SHP77 (cell line): Measurements from ENCODE around the gene UBAP1.
"Not testable (repeated sequence)": the region's sequence is repeated elsewhere in the genome, so short reads cannot be mapped to it uniquely, and the experiment has no call there.

Experiments
- DNase-seq, 2 experiments: peaks; one replicate each; lab custom pipeline; 2025; lab: John Stamatoyannopoulos, UW

The UBAP1 gene

DNA sequence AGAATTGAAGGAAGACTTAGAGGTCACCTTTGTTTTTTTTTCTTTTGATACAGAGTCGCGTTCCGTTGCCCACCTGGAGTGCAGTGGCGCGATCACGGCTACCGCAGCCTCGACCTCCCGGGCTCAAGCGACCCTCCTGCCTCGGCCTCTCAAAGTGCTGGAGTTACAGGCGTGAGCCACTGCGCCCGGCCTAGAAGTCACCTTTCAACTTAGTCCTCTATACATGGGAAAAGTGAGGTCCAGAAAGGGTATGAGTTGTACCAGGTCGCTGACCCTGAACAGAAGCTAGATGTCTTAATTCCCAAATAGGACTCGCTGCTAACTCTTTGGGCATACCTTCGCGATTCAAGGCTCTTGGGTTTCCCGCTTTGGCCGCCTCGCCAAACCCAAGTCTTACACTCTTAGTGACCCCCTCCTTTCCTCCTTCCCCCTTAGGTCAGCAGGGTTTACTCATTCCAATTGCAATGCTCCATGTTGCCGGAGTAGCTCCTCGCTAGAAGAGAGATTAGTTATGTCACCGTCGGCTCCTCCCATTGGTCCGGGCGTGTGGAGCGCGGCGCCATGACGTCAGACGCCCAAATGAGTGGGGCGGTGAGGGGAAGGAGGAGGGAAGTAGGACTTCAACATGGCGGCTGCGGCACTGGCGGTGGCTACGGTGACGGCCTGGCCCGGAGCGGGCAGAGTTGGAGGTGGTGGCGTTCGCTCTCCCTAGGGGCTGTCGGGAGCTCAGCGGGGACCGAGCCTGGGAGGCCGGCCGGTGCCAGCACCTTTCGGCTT, at the start of gene UBAP1:
Gene UBAP1 (plus strand): TSS at position 608 of the 777 bp plus-strand sequence. CDS start 41,872 bp downstream, outside the sequence.
- peak; percentile 86 to 87 for DNase-seq

GRCh38 chr9:34131571-34131970, 47.3 kb upstream of the UBAP1 start:
- no peak for DNase-seq

DNA sequence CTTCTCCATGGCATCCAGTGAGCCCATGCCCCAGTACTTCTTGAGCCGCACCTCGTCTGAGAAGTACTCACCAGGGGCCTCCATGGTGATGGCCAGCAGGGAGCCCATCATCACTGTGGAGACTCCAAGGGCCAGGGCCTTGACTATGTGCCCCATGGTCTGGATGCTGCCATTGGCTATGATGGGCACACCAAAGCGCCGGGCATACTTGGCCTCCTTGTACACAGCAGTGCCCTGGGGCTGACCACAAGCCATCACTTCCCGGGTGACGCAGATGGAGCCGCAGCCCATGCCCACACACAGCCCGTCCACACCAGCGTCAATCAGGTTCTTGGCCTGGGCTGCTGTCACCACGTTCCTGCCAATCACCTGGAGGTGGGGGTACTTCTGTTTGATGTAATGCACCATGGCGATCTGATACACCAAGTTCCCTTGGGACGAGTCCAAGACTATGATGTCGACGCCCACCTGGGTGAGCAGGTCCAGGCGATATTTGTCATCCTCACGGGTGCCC, 45.4 kb upstream of the UBAP1 start:
- DNase-seq = no peak

DNA sequence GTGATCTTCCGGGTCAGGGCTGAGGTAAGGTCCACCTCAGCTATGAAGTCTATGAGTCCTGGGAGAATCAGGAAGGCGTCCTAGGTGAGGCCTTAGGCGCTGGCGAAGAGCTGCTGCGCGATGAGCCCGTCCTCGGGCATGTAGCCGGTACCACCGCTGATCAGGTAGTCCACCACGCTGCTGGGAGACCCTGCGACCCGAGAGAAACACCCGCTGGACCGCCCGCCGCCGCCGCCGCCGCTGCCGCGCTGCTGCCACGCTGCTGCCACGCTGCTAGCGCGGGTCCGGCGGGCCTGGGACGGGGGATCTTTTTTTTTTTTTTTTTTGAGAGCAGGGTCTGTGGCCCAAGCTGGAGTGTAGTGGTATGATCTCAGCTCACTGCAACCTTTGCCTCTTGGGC, 44.3 kb upstream of the UBAP1 start:
- DNase-seq = no peak

GRCh38 chr9:34138644-34139043, 40.2 kb upstream of the UBAP1 start:
- DNase-seq = not testable (repeated sequence)

- peak in 1 of 2 experiments; percentile 2 for DNase-seq
These were observed 39.2 kb upstream of the UBAP1 start for GRCh38 chr9:34139477-34140146.

- no peak for DNase-seq
These were observed 38.0 kb upstream of the UBAP1 start for GRCh38 chr9:34140853-34141252.

DNA sequence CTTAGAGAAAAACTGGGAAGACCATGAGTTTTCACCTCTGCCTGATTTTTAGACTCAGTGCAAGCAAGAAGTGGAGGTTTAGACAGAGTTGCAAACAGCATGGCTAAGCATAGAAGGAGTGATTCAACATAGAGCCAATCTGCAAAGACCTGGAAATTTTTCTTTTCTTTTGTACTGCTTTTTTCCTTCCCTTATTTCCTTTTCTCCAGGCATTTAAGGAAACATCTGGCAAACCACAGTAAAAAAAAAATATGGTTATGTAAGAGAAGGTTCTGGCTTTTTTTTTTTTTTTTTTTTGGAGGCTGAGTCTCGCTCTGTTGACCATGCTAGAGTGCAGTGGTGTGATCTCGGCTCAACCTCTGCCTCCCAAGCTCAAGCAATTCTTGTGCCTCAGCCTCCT, 35.7 kb upstream of the UBAP1 start:
- no peak for DNase-seq

- no peak for DNase-seq
These were observed 33.7 kb upstream of the UBAP1 start for GRCh38 chr9:34145165-34145564.

DNA sequence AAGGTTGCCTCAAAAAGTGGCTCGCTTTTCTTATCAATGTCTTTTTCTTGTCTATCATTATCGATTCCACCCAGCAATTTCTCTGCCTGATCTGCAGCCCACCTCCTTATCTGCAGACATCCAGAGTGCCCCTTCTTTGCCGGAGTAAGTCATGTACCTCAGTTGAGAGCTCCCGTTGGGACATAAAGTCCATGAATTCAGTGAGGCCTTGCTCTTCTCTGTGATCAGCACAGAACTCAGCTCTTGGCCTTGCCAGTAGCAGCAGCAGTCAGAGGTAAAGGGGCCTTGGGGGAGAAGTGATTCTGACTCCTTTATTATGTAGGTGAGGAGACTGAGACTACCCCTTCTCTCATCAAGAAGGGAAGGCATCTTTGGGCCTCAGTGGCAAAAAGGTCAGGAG, 27.4 kb upstream of the UBAP1 start:
- no peak for DNase-seq

DNA sequence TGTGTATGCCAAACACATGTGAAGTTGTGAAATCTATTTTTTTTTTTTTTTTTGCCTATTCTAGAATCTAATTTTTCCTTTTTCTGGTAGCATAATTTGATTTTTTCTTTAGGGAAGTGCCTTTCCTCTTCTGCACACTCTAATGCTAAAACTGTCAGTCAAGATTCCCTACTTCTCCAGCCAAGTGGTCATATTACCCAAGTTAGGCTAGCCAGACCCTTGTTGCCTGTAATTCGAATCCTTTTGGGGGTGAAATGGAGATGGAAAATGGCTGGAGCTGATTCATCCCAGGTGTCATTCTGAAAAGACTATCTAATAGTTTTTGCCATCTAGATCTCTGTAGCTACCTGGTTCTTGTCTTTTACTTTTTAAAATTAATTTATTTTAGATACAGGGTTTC, 24.8 kb upstream of the UBAP1 start:
- no peak for DNase-seq

GRCh38 chr9:34157318-34157717, 21.5 kb upstream of the UBAP1 start:
- DNase-seq = no peak

DNA sequence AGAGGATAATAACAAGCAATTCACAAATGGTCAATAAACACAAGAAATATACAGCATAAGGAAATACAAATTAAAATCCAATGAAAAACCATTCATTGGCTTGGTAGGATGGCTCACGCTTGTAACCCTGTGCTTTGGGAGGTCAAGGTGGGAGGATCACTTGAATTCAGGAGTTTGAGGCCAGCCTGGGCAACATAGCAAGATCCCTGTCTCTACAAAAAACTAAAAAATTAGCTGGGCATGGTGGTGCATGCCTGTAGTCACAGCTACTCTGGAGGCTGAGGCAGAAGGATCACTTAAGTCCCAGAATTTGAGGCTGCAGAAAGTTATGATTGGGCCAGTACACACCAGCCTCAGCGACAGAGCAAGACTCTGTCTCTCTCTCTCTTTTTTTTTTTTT, 20.9 kb upstream of the UBAP1 start:
- DNase-seq = no peak

GRCh38 chr9:34158362-34158869, 20.4 kb upstream of the UBAP1 start:
- peak in 1 of 2 experiments; percentile 4 for DNase-seq

DNA sequence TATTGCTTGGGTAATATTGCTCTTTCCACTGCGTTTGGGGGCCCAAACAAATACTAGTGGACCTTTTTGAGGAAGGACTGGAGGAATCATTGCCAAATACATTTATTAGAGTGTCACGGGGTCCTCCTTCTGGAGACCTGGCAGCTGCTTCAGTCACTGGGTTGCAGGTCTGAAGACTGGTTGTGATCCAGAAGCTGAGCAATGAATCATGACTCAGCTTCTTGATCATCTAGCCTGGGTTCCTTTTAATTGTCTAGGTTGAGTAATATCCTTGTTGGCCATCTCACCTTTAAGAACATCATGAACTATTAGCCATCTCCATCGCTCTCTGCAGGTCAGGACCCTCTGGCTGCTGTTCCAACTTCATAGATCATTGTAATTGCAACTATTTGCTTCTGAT, 15.4 kb upstream of the UBAP1 start:
- no peak for DNase-seq

- DNase-seq = no peak
These were observed 9.7 kb upstream of the UBAP1 start for GRCh38 chr9:34169125-34169524.

- DNase-seq = no peak
These were observed 8.4 kb upstream of the UBAP1 start for GRCh38 chr9:34170237-34170991.

- DNase-seq = no peak
These were observed 6.9 kb upstream of the UBAP1 start for GRCh38 chr9:34171753-34172535.

DNA sequence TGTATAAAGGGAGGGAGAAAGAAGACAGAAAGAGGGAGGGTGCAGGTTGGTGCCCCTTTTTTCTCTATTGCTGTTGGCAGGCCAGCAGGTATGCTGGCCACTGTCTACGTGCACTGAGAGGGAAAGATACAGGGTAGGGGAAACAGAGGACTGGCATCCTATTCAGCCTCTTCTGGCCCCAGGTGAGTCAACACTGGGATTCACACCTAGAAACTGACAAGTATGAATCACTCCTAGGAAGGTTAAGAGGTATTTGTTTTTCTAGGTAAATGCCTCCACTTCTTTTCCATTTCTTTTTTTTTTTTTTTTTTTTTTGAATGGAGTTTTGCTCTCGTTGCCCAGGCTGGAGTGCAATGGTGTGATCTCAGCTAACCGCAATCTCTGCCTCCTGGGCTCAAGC, 2.8 kb upstream of the UBAP1 start:
- DNase-seq = no peak

GRCh38 chr9:34177593-34178435, 1.0 kb upstream of the UBAP1 start:
- DNase-seq = no peak
